Activated CD8-positive, alpha-beta memory T cell treated with anti-CD3 and anti-CD28 coated beads for 24 hours (primary cell): ENCODE data around the gene PLG.
"Not testable (repeated sequence)": the region's sequence is repeated elsewhere in the genome, so short reads cannot be mapped to it uniquely, and the experiment has no call there.

Experiments
- DNase-seq: peaks from one replicate; pipeline ENCODE4 v3.0.0-alpha.2; 2020

PLG gene

GRCh38 chr6:160780656-160781055, 78.6 kb downstream of the PLG start:
- not testable (repeated sequence) for DNase-seq

GRCh38 chr6:160781298-160781697, 79.3 kb downstream of the PLG start:
- DNase-seq, result no peak

GRCh38 chr6:160782228-160782627, 80.2 kb downstream of the PLG start:
- DNase-seq, result no peak

- DNase-seq, result no peak
Observed at GRCh38 chr6:160783741-160784140, 81.7 kb downstream of the PLG start.

- not testable (repeated sequence) for DNase-seq
Observed at GRCh38 chr6:160788126-160788525, 86.1 kb downstream of the PLG start.

GRCh38 chr6:160788806-160789205, 86.8 kb downstream of the PLG start:
- no peak for DNase-seq

GRCh38 chr6:160789263-160790027, 87.4 kb downstream of the PLG start:
- no peak for DNase-seq

- DNase-seq, result no peak
Observed at GRCh38 chr6:160790028-160790792, 88.2 kb downstream of the PLG start.

- DNase-seq, result no peak
Observed at GRCh38 chr6:160791459-160791858, 89.4 kb downstream of the PLG start.

- DNase-seq, result no peak
Observed at GRCh38 chr6:160791981-160792418, 90.0 kb downstream of the PLG start.

- no peak for DNase-seq
Observed at GRCh38 chr6:160792708-160793107, 90.7 kb downstream of the PLG start.

GRCh38 chr6:160793652-160794051, 91.6 kb downstream of the PLG start:
- DNase-seq, result no peak

- DNase-seq, result no peak
Observed at GRCh38 chr6:160795721-160796120, 93.7 kb downstream of the PLG start.

- DNase-seq, result no peak
Observed at GRCh38 chr6:160798625-160799024, 96.6 kb downstream of the PLG start.

GRCh38 chr6:160799801-160800506, 97.9 kb downstream of the PLG start:
- no peak for DNase-seq

GRCh38 chr6:160801418-160801817, 99.4 kb downstream of the PLG start:
- DNase-seq, result no peak

- not testable (repeated sequence) for DNase-seq
Observed at GRCh38 chr6:160802049-160802448, 100.0 kb downstream of the PLG start.
